GM12873 (cell line): ENCODE measurements around the gene EXOC4.

Experiments used
- CTCF ChIP-seq: IDR thresholded peaks from 2 replicates; pipeline ENCODE4 v1.5.1; 2012; ENCODE audit warnings: low read depth, mild to moderate bottlenecking, moderate library complexity, low read length, control low read depth; ENCODE audit not compliant: insufficient read depth; ENCODE audit errors: missing control alignments

The EXOC4 gene

GRCh38 chr7:133295484-133295883, 42.6 kb downstream of the EXOC4 start:
- TF ChIP-seq CTCF: no peak

GRCh38 chr7:133297093-133297492, 44.2 kb downstream of the EXOC4 start:
- no peak for TF ChIP-seq CTCF

DNA sequence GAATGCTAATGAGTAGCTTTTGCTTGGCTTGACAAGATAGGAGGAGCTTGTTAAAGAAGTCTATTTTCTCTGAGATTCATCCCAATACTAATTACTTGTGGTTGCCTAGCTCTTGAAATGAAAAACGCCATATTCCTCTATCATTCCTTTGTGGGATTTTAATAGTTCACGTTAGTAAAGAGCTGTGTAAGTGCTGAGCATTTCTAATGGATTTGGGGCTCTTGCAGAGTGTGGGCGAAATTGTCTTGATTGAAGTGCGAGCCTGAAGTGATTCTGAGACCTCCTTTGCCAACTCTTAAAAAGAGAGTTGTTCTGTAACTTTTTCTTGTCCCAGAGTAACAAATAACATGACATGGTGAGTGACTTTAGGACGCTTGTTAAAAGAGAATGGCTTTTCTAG, 45.2 kb downstream of the EXOC4 start:
- no peak for TF ChIP-seq CTCF

DNA sequence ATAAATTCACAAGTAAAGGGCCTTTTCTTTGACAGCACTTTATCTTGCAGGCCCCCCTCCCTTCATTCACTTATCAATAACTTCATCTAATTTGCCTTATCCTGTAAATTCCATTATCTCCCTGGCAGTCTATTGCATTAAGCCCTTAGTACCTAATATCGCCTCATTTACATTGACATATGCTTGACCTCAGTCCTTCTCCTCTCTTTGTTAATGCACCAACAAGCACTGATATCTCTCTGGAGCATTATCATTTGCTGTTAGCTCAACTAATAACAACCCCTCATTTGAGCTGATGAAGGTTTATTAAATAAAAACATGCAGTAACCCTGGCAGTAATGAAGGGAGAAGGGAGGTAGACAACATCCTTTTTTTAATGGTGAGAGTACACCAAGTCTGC, 46.8 kb downstream of the EXOC4 start:
- TF ChIP-seq CTCF: no peak

- TF ChIP-seq CTCF: no peak
Observed at GRCh38 chr7:133300088-133300487, 47.2 kb downstream of the EXOC4 start.

GRCh38 chr7:133300811-133301210, 47.9 kb downstream of the EXOC4 start:
- no peak for TF ChIP-seq CTCF

DNA sequence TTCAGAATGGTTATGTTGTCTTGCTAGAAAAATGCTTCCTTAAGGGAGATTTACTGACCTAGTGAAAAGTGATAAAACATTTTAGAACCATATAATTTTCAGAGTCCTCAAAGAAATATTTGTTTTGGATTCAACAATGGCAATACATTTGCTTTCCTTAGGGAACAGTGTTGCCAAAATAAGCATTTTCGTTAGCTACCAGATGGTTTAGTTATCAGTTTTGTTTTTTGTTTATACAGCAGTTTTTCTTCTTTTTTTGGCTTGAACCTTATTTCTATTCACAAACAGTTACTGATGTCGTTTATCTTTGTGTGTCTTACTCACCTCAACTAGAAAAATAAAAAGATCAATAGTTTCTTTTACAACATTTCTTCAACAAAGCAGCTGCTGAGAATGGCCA, 48.6 kb downstream of the EXOC4 start:
- no peak for TF ChIP-seq CTCF
